Spleen (tissue), 7 donors: ENCODE results near the gene PCP2.

Experiments
- POLR2A ChIP-seq, 3 donors: fragments of 450-650 bp; IDR thresholded peaks; one replicate each; pipeline ENCODE4 v1.5.1; 2017; ENCODE audit warnings: antibody characterized with exemption in 3 of 3, mild to moderate bottlenecking in 1 of 3
- TF ChIP-seq, protein P1 (sequence below), 11 experiments: fragments of 200-600 bp in 7 of 11; fragments of 450-650 bp in 4 of 11; sonication (generic) in 4 of 11; IDR thresholded peaks in 8 of 11; conservative IDR thresholded peaks in 3 of 11; 1 replicate in 7 of 11; 2 replicates in 4 of 11; pipeline versions ENCODE4 v1.4.0 to v1.8.0; 2016 to 2021; ENCODE audit warnings: antibody characterized with exemption in 11 of 11, inconsistent platforms in 4 of 11, mild to moderate bottlenecking in 1 of 11
- donor health status: DM: no; HTN: no; CAD: no; lungs with moderate emphysema.
- donor health status: DM: no; HTN: no; CAD: no.
- donor health status: DM: no; HTN: no; CAD: no.

DNA sequence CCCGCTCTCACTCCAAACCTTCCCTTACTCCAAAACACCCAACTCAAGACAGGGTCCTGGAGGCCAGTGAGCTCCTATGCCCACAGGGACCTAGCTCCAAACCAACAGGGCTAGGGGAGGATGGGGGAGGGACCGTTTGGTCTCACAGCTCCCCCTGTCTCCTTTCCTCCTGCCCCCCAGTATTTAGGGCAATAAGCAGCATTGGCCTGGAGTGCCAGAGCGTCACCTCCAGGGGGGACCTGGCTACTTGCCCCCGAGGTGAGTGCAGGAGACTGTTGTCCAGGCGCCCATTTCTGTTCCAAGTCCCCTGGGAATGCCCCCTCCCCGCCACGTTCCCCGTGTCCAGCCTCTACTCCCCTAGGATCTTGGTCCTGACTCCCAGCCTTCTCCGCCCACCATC lies 36.1 kb upstream of the PCP2 start:
- TF ChIP-seq, protein P1, sequence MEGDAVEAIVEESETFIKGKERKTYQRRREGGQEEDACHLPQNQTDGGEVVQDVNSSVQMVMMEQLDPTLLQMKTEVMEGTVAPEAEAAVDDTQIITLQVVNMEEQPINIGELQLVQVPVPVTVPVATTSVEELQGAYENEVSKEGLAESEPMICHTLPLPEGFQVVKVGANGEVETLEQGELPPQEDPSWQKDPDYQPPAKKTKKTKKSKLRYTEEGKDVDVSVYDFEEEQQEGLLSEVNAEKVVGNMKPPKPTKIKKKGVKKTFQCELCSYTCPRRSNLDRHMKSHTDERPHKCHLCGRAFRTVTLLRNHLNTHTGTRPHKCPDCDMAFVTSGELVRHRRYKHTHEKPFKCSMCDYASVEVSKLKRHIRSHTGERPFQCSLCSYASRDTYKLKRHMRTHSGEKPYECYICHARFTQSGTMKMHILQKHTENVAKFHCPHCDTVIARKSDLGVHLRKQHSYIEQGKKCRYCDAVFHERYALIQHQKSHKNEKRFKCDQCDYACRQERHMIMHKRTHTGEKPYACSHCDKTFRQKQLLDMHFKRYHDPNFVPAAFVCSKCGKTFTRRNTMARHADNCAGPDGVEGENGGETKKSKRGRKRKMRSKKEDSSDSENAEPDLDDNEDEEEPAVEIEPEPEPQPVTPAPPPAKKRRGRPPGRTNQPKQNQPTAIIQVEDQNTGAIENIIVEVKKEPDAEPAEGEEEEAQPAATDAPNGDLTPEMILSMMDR (IDR thresholded peaks at IDR 0.05 in 8 of 11, conservative IDR thresholded peaks at IDR 0.05 in 3 of 11) = no peak
- TF ChIP-seq POLR2A (IDR thresholded peaks at IDR 0.05) = no peak
